HCT116 (cell line): ENCODE results near the gene ZBTB38. TPM values are rescaled to one million over a fixed set of nuclear protein-coding genes. Genes with fewer than 3 reads are reported as not detected.

Experiments used
- ATAC-seq: fragments of 200-7000 bp; cut with Tn5 transposase; 2 replicates; pipeline ENCODE4 v1.9.1; 2020; ENCODE audit warnings: mild to moderate bottlenecking, moderate library complexity
- BruUV-seq: library from RNA; stranded (reverse); fragments of 400-500 nt; replicated peaks from 2 replicates; lab custom pipeline; 2021; lab: Mats Ljungman, UMichigan
- CTCF ChIA-PET: fragments of 300-600 bp; sonication (Branson Sonifier 250); formaldehyde crosslinking; loops from one replicate; lab custom pipeline; 2021; ENCODE audit warnings: antibody characterized with exemption; lab: Charles Lee
- POLR2A ChIA-PET: fragments of 300-600, 350-600 bp; sonication (Branson Sonifier 250); formaldehyde crosslinking; loops from one replicate; lab custom pipeline; 2021; ENCODE audit warnings: antibody characterized with exemption; lab: Charles Lee
- RAD21 ChIA-PET, 2 experiments: fragments of 300-600 bp; sonication (Branson Sonifier 250); formaldehyde crosslinking; loops; one replicate each; lab custom pipeline; 2023; ENCODE audit warnings: low total read pairs in 2 of 2; ENCODE audit not compliant: uncharacterized antibody in 2 of 2, unreplicated experiment in 2 of 2, low non-redundant PET in 1 of 2; lab: Charles Lee
- DNase-seq: peaks from one replicate; pipeline ENCODE4 v3.0.0-alpha.2; 2010; ENCODE audit warnings: low read depth, low spot score
- H2AFZ ChIP-seq: fragments of 200-600 bp; shearing (Covaris generic), sonication (generic); 2 replicates; pipeline ENCODE4 v1.6.1; 2017; ENCODE audit warnings: low read depth, mixed run types, mixed read lengths, antibody characterized with exemption, low read length; ENCODE audit not compliant: poor library complexity, severe bottlenecking
- H3K27ac ChIP-seq: 2 replicates; pipeline ENCODE4 v1.5.1; 2012; ENCODE audit warnings: low read depth, low read length
- H3K27me3 ChIP-seq: fragments of 200-600 bp; sonication (generic); 2 replicates; pipeline ENCODE4 v1.6.1; 2016; ENCODE audit warnings: mixed run types, low read length, mixed read lengths; ENCODE audit not compliant: insufficient read depth
- H3K36me3 ChIP-seq, 2 experiments: fragments of 200-500 bp in 1 of 2; fragments of 200-600 bp in 1 of 2; sonication (Bioruptor generic) in 1 of 2; sonication (generic) in 1 of 2; 2 replicates each; pipeline versions ENCODE4 v1.5.1 to v1.6.1; 2014 to 2016; ENCODE audit warnings: low read length in 2 of 2, inconsistent platforms in 1 of 2, mixed read lengths in 1 of 2, mixed run types in 1 of 2; ENCODE audit not compliant: insufficient read depth in 2 of 2, control insufficient read depth in 1 of 2
- H3K4me1 ChIP-seq, 2 experiments: fragments of 200-600 bp in 1 of 2; sonication (generic) in 1 of 2; 2 replicates each; pipeline versions ENCODE4 v1.5.1 to v1.6.1; 2012 to 2017; ENCODE audit warnings: low read length in 2 of 2, inconsistent platforms in 1 of 2, mild to moderate bottlenecking in 1 of 2, mixed read lengths in 1 of 2, mixed run types in 1 of 2, moderate library complexity in 1 of 2; ENCODE audit not compliant: insufficient read depth in 2 of 2, control insufficient read depth in 1 of 2
- H3K4me2 ChIP-seq: fragments of 200-600 bp; sonication (generic); 2 replicates; pipeline ENCODE4 v1.6.1; 2017; ENCODE audit warnings: mixed run types, low read length, mixed read lengths
- H3K4me3 ChIP-seq, 2 experiments: fragments of 200-600 bp in 1 of 2; sonication (generic) in 1 of 2; replicated peaks in 1 of 2; 2 replicates each; pipeline ENCODE4 v1.5.1; 2011 to 2016; ENCODE audit warnings: low read length in 2 of 2, control low read depth in 1 of 2, low read depth in 1 of 2, mild to moderate bottlenecking in 1 of 2, mixed read lengths in 1 of 2, mixed run types in 1 of 2
- H3K79me2 ChIP-seq: fragments of 200-600 bp; sonication (generic); 2 replicates; pipeline ENCODE4 v1.6.1; 2017; ENCODE audit warnings: mild to moderate bottlenecking, mixed run types, low read length, moderate library complexity, mixed read lengths; ENCODE audit not compliant: insufficient read depth
- H3K9ac ChIP-seq: fragments of 200-600 bp; sonication (generic); 2 replicates; pipeline ENCODE4 v1.6.1; 2016; ENCODE audit warnings: low read length, mixed read lengths
- H3K9me2 ChIP-seq: fragments of 200-600 bp; sonication (generic), shearing (Covaris generic); 2 replicates; pipeline ENCODE4 v1.6.1; 2017; ENCODE audit warnings: mixed run types, mild to moderate bottlenecking, moderate library complexity; ENCODE audit not compliant: insufficient read depth
- H3K9me3 ChIP-seq, 2 experiments: fragments of 200-500 bp in 1 of 2; fragments of 200-600 bp in 1 of 2; sonication (Bioruptor generic) in 1 of 2; sonication (generic) in 1 of 2; 2 replicates each; pipeline ENCODE4 v1.6.1; 2014 to 2017; ENCODE audit warnings: low read length in 2 of 2, mixed read lengths in 2 of 2, inconsistent platforms in 1 of 2, low read depth in 1 of 2, mild to moderate bottlenecking in 1 of 2, mixed run types in 1 of 2, moderate library complexity in 1 of 2; ENCODE audit not compliant: control insufficient read depth in 1 of 2, insufficient read depth in 1 of 2
- H4K20me1 ChIP-seq: fragments of 200-600 bp; sonication (generic), shearing (Covaris generic); 2 replicates; pipeline ENCODE4 v1.6.1; 2017; ENCODE audit warnings: mixed run types, mild to moderate bottlenecking, moderate library complexity; ENCODE audit not compliant: insufficient read depth
- CEBPB ChIP-seq: IDR thresholded peaks from 2 replicates; pipeline ENCODE4 v1.6.1; 2012; ENCODE audit warnings: low read depth
- EGR1 ChIP-seq: IDR thresholded peaks from 2 replicates; pipeline ENCODE4 v1.6.1; 2012; ENCODE audit warnings: low read depth
- ELF1 ChIP-seq: IDR thresholded peaks from 2 replicates; pipeline ENCODE4 v1.6.1; 2012; ENCODE audit warnings: low read depth, borderline replicate concordance
- EZH2 ChIP-seq: fragments of 200-600 bp; sonication (generic); IDR thresholded peaks from 2 replicates; pipeline ENCODE4 v1.6.1; 2017; ENCODE audit warnings: antibody characterized with exemption, mixed run types
- EZH2phosphoT487 ChIP-seq: fragments of 200-600 bp; IDR thresholded peaks from 2 replicates; pipeline ENCODE4 v1.6.1; 2018; ENCODE audit warnings: antibody characterized with exemption, borderline replicate concordance
- FOSL1 ChIP-seq: IDR thresholded peaks from 2 replicates; pipeline ENCODE4 v1.6.1; 2012; ENCODE audit warnings: low read depth
- JUND ChIP-seq: IDR thresholded peaks from 2 replicates; pipeline ENCODE4 v1.6.1; 2012
- POLR2A ChIP-seq: IDR thresholded peaks from 2 replicates; pipeline ENCODE4 v1.7.0; 2011; ENCODE audit warnings: borderline replicate concordance; ENCODE audit not compliant: insufficient read depth, insufficient read length; ENCODE audit errors: extremely low read depth
- POLR2AphosphoS5 ChIP-seq: IDR thresholded peaks from 2 replicates; pipeline ENCODE4 v1.6.1; 2011; ENCODE audit warnings: mild to moderate bottlenecking, low read depth, low read length, moderate library complexity
- RAD21 ChIP-seq: IDR thresholded peaks from 2 replicates; pipeline ENCODE4 v1.6.1; 2012; ENCODE audit warnings: low read depth, mild to moderate bottlenecking
- SIN3A ChIP-seq: IDR thresholded peaks from 2 replicates; pipeline ENCODE4 v1.6.1; 2012; ENCODE audit warnings: low read depth
- SRF ChIP-seq: IDR thresholded peaks from 2 replicates; pipeline ENCODE4 v1.6.1; 2012; ENCODE audit warnings: low read depth
- YY1 ChIP-seq: IDR thresholded peaks from 2 replicates; pipeline ENCODE4 v1.6.1; 2011; ENCODE audit warnings: low read length, low read depth, moderate library complexity, mild to moderate bottlenecking; ENCODE audit not compliant: insufficient replicate concordance; ENCODE audit errors: extremely low read depth
- ZFX ChIP-seq: fragments of 450-650 bp; IDR thresholded peaks from 2 replicates; pipeline ENCODE4 v1.6.1; 2017
- ZNF274 ChIP-seq: fragments of 200-500 bp; sonication (Bioruptor generic); IDR thresholded peaks from 2 replicates; pipeline ENCODE4 v1.6.1; 2014; ENCODE audit warnings: mild to moderate bottlenecking, low read depth, low read length, inconsistent platforms
- intact Hi-C: fragments of 100-400 bp; cut with micrococcal nuclease; formaldehyde crosslinking; loops from 2 replicates; pipeline ENCODE4 v1.10.0; 2022
- total RNA-seq: library from RNA; stranded (reverse); gene quantifications from one replicate; pipeline ENCODE4 v1.2.1, GENCODE V29; 2021; ENCODE audit not compliant: unreplicated experiment
- TF ChIP-seq, protein P1 (sequence below): IDR thresholded peaks from 2 replicates; pipeline ENCODE4 v1.6.1; 2012; ENCODE audit warnings: low read depth
- TF ChIP-seq, protein P2 (sequence below): IDR thresholded peaks from 2 replicates; pipeline ENCODE4 v1.6.1; 2012
- TF ChIP-seq, protein P3 (sequence below), 3 experiments: fragments of 200-600 bp in 1 of 3; sonication (generic) in 1 of 3; IDR thresholded peaks in 2 of 3; conservative IDR thresholded peaks in 1 of 3; 2 replicates each; pipeline ENCODE4 v1.5.1; 2012 to 2017; ENCODE audit warnings: low read depth in 2 of 3, low read length in 2 of 3, antibody characterized with exemption in 1 of 3, borderline replicate concordance in 1 of 3, control low read depth in 1 of 3, mild to moderate bottlenecking in 1 of 3, mixed read lengths in 1 of 3, mixed run types in 1 of 3, moderate library complexity in 1 of 3; ENCODE audit not compliant: insufficient read depth in 1 of 3
- TF ChIP-seq, protein P4 (sequence below): IDR thresholded peaks from 2 replicates; pipeline ENCODE4 v1.6.1; 2011; ENCODE audit warnings: mild to moderate bottlenecking, low read length, moderate library complexity; ENCODE audit not compliant: insufficient replicate concordance; ENCODE audit errors: extremely low read depth

The ZBTB38 gene
- total RNA-seq, 1 experiment from 2014 or later: 33.5 TPM

DNA sequence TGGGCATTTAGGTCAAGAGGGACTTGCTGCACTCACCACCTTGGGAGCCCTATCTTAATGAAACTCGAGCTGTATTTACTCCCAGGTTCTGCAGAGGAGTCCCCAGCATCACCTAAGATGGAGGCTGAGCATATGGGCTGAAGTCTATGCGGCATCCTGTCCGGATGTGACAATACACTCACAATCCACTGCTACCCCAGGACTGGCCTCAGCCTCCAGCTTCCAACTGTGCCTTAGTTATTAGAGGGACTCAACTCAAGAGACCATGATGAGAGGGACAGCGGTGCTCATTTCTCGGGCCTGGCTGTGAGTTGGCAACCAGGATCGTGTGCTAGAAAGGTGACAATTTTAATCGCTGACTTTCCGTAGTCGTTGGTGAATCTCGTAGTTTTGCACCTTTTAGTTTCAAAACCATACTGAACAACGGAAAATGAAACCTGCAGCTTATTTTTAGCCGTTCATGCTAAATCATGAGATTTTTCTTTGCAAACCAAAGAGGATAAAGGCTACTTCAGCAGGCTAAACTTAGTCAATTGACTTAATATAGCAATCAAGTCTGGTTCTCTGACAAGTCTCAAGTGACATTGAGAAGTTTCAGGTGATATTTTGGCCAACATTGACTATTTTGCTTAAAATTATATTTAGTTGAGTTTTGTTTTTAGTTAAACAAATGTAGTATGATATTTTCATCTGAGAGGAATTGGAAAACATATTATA is 11.1 kb downstream of the ZBTB38 start:
- no peaks in the 10 kb centered on the region; a peak in 1 of 4 replicates for H3K36me3 ChIP-seq
- intact Hi-C loops: no loop called here
- no peak overlapping the region for H2AFZ ChIP-seq
- no peaks in the 10 kb centered on the region for H3K9me2 ChIP-seq
- POLR2A ChIA-PET: no interaction called here
- H3K4me1 ChIP-seq: peaks cover 0 to 5% of the 10 kb centered on the region in 2 experiments; a peak in 2 of 4 replicates
- TF ChIP-seq, protein P1, sequence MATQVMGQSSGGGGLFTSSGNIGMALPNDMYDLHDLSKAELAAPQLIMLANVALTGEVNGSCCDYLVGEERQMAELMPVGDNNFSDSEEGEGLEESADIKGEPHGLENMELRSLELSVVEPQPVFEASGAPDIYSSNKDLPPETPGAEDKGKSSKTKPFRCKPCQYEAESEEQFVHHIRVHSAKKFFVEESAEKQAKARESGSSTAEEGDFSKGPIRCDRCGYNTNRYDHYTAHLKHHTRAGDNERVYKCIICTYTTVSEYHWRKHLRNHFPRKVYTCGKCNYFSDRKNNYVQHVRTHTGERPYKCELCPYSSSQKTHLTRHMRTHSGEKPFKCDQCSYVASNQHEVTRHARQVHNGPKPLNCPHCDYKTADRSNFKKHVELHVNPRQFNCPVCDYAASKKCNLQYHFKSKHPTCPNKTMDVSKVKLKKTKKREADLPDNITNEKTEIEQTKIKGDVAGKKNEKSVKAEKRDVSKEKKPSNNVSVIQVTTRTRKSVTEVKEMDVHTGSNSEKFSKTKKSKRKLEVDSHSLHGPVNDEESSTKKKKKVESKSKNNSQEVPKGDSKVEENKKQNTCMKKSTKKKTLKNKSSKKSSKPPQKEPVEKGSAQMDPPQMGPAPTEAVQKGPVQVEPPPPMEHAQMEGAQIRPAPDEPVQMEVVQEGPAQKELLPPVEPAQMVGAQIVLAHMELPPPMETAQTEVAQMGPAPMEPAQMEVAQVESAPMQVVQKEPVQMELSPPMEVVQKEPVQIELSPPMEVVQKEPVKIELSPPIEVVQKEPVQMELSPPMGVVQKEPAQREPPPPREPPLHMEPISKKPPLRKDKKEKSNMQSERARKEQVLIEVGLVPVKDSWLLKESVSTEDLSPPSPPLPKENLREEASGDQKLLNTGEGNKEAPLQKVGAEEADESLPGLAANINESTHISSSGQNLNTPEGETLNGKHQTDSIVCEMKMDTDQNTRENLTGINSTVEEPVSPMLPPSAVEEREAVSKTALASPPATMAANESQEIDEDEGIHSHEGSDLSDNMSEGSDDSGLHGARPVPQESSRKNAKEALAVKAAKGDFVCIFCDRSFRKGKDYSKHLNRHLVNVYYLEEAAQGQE: no peak
- TF ChIP-seq EGR1: no peak
- TF ChIP-seq ELF1: no peak
- no peak for TF ChIP-seq POLR2A
- TF ChIP-seq, protein P2, sequence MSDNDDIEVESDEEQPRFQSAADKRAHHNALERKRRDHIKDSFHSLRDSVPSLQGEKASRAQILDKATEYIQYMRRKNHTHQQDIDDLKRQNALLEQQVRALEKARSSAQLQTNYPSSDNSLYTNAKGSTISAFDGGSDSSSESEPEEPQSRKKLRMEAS: no peak
- TF ChIP-seq, protein P3, sequence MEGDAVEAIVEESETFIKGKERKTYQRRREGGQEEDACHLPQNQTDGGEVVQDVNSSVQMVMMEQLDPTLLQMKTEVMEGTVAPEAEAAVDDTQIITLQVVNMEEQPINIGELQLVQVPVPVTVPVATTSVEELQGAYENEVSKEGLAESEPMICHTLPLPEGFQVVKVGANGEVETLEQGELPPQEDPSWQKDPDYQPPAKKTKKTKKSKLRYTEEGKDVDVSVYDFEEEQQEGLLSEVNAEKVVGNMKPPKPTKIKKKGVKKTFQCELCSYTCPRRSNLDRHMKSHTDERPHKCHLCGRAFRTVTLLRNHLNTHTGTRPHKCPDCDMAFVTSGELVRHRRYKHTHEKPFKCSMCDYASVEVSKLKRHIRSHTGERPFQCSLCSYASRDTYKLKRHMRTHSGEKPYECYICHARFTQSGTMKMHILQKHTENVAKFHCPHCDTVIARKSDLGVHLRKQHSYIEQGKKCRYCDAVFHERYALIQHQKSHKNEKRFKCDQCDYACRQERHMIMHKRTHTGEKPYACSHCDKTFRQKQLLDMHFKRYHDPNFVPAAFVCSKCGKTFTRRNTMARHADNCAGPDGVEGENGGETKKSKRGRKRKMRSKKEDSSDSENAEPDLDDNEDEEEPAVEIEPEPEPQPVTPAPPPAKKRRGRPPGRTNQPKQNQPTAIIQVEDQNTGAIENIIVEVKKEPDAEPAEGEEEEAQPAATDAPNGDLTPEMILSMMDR (IDR thresholded peaks at IDR 0.05 in 2 of 3, conservative IDR thresholded peaks at IDR 0.05 in 1 of 3; ENCODE audit: borderline replicate concordance in 1 of 3, insufficient read depth in 1 of 3, low read depth in 2 of 3, low read length in 2 of 3): no peak
- TF ChIP-seq SIN3A: no peak
- no peak for TF ChIP-seq ZNF274
- no peak for TF ChIP-seq ZFX
- TF ChIP-seq SRF: no peak
- TF ChIP-seq POLR2AphosphoS5: no peak
- no peak for TF ChIP-seq RAD21
- TF ChIP-seq EZH2: no peak
- TF ChIP-seq, protein P4, sequence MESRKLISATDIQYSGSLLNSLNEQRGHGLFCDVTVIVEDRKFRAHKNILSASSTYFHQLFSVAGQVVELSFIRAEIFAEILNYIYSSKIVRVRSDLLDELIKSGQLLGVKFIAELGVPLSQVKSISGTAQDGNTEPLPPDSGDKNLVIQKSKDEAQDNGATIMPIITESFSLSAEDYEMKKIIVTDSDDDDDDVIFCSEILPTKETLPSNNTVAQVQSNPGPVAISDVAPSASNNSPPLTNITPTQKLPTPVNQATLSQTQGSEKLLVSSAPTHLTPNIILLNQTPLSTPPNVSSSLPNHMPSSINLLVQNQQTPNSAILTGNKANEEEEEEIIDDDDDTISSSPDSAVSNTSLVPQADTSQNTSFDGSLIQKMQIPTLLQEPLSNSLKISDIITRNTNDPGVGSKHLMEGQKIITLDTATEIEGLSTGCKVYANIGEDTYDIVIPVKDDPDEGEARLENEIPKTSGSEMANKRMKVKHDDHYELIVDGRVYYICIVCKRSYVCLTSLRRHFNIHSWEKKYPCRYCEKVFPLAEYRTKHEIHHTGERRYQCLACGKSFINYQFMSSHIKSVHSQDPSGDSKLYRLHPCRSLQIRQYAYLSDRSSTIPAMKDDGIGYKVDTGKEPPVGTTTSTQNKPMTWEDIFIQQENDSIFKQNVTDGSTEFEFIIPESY: no peak
- no peak for TF ChIP-seq FOSL1
- TF ChIP-seq EZH2phosphoT487: no peak
- no peak for TF ChIP-seq CEBPB
- no peak for TF ChIP-seq YY1
- TF ChIP-seq JUND: no peak
- DNase-seq: no peak
- H3K9ac ChIP-seq: no peak overlapping the region
- CTCF ChIA-PET: no interaction called here
- H3K4me3 ChIP-seq: no peak overlapping the region
- RAD21 ChIA-PET: no interaction called here
- H3K79me2 ChIP-seq: no peaks in the 10 kb centered on the region
- no peaks in the 10 kb centered on the region for H3K27me3 ChIP-seq
- no TSS peak for BruUV-seq
- no peak overlapping the region for H3K27ac ChIP-seq
- ATAC-seq: no peak
- H3K9me3 ChIP-seq: no peaks in the 10 kb centered on the region
- no peaks in the 10 kb centered on the region for H4K20me1 ChIP-seq
- no peak overlapping the region for H3K4me2 ChIP-seq
